Measurements from ENCODE around the gene COTL1. TPM values are rescaled to one million over a fixed set of nuclear protein-coding genes. Genes with fewer than 3 reads are reported as not detected.

COTL1 gene
- total RNA-seq, 1 donor from 2014 or later, result 318 TPM

- no peak for DNase-seq (ENCODE audit: low read depth)
- H3K4me3 ChIP-seq (ENCODE audit: low read depth, low read length), result no peak overlapping the region
- TF ChIP-seq CTCF (conservative IDR thresholded peaks at IDR 0.05; ENCODE audit: low read depth, low read length), result no peak
Measured at GRCh38 chr16:84557504-84557903, 60.4 kb downstream of the COTL1 start.

- no peak for DNase-seq (ENCODE audit: low read depth)
- no peak for TF ChIP-seq CTCF (conservative IDR thresholded peaks at IDR 0.05; ENCODE audit: low read depth, low read length)
Measured at GRCh38 chr16:84557059-84557458, 60.8 kb downstream of the COTL1 start.

GRCh38 chr16:84555418-84556196 is 62.3 kb downstream of the COTL1 start:
- TF ChIP-seq CTCF (conservative IDR thresholded peaks at IDR 0.05; ENCODE audit: low read depth, low read length), result no peak
- no peak for DNase-seq (ENCODE audit: low read depth)
- no peak overlapping the region for H3K4me3 ChIP-seq (ENCODE audit: low read depth, low read length)

More at GRCh38 chr16:84557059-84557458, 60.8 kb downstream of the COTL1 start:
- no peak overlapping the region for H3K4me3 ChIP-seq (ENCODE audit: low read depth, low read length)

GRCh38 chr16:84554627-84555328 is 63.1 kb downstream of the COTL1 start:
- no peak for TF ChIP-seq CTCF (conservative IDR thresholded peaks at IDR 0.05; ENCODE audit: low read depth, low read length)
- H3K4me3 ChIP-seq (ENCODE audit: low read depth, low read length), result no peak overlapping the region
- DNase-seq (ENCODE audit: low read depth), result no peak

GRCh38 chr16:84553873-84554399 is 63.9 kb downstream of the COTL1 start:
- H3K4me3 ChIP-seq (ENCODE audit: low read depth, low read length), result no peak overlapping the region
- TF ChIP-seq CTCF (conservative IDR thresholded peaks at IDR 0.05; ENCODE audit: low read depth, low read length), result no peak
- DNase-seq (ENCODE audit: low read depth), result no peak

GRCh38 chr16:84552135-84552534 is 65.7 kb downstream of the COTL1 start:
- no peak for DNase-seq (ENCODE audit: low read depth)
- H3K4me3 ChIP-seq (ENCODE audit: low read depth, low read length), result no peak overlapping the region
- TF ChIP-seq CTCF (conservative IDR thresholded peaks at IDR 0.05; ENCODE audit: low read depth, low read length), result no peak

Data from epithelial cell of proximal tubule (primary cell).